Measurements from ENCODE around the gene RENBP.
"Not testable (repeated sequence)": the region's sequence is repeated elsewhere in the genome, so short reads cannot be mapped to it uniquely, and the experiment has no call there.

The RENBP gene

GRCh38 chrX:153944140-153944799 is at the start of gene RENBP:
Gene RENBP, minus strand, starts transcription at chrX:153944643. Its CDS starts 33 bp downstream, at chrX:153944610.
- peak; percentile 33 for DNase-seq (ENCODE audit: low spot score)

DNA sequence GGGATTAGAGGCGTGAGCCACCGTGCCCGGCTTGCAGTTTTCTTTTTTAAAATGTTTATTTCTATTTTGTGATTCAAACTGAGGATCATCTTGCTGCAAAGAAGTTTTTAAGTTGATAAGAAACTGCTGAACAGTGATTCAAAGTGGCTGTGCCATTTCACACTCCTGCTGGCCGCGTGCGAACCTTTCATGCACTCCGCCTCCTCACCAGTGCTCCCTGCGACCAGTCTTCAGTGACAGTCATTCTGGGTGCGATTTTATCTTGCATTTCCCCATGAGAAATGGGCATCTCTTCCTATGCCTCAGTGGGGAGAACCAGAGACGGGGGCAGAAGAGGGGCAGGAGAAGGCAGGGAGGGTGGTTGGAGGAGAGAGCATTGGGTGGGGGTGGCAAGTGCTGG is 49.5 kb upstream of the RENBP start:
- DNase-seq (ENCODE audit: low spot score) = no peak

- DNase-seq (ENCODE audit: low spot score) = no peak
These were observed 48.6 kb upstream of the RENBP start for GRCh38 chrX:153993079-153993478.

GRCh38 chrX:153992180-153992579 is 47.7 kb upstream of the RENBP start:
- DNase-seq (ENCODE audit: low spot score) = no peak

DNA sequence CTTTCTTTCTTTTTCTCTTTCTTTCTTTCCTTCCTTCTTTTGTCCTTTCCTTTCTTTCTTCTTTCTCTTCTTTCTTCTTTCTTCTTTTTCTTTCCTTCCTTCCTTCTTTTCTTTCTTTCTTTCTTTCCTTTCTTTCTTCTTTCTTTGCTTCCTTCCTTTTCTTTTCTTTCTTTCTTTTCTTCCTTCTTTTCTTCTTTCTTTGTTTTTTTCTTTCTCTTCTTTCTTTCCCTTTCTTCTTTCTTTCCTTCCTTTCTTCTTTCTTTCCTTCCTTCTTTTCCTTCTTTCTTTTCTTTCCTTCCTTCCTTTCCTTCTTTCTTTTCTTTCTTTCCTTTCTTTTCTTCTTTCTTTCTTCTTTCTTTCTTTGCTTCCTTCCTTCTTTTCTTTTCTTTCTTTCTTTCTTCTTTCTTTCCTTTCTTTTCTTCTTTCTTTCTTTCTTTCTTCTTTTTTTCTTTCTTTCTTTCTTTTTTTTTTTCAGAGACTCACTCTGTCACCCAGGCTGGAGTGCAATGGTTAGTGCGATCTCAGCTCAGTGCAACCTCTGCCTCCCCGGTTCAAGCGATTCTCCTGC is 46.7 kb upstream of the RENBP start:
- no peak for DNase-seq (ENCODE audit: low spot score)

DNA sequence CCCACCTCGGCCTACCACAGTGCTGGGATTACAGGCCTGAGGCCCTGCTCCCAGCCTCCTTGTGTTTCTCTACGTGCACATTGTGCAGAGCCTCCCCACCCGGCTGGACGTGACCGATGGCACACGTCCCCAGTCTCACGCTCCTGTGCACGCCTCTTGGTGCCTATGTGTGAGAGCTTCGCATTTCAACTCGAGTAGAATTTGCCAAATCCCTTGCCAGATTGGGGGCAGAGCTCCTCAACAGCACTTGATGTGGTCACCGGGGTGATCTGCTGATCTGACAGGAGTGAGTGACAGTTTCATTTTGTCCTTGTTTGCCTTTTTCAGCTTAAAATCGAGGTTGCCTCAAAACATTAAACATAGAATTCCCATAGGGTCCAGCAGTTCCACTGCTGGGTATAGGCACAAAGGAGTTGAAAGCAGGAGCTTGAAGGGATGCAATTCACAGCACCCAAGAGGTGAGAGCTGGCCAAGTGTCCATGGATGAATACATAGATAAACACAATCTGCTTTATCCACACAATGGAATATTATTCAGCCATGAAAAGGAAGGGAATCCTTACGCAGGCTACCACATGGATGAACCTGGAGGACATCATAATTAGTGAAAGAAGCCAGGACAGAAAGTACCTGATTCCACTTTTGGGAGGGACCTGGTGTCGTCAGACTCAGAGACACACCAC is 45.7 kb upstream of the RENBP start:
- DNase-seq (ENCODE audit: low spot score) = no peak

GRCh38 chrX:153988493-153988892 is 44.0 kb upstream of the RENBP start:
- no peak for DNase-seq (ENCODE audit: low spot score)

- no peak for DNase-seq (ENCODE audit: low spot score)
These were observed 40.1 kb upstream of the RENBP start for GRCh38 chrX:153984351-153985178.

DNA sequence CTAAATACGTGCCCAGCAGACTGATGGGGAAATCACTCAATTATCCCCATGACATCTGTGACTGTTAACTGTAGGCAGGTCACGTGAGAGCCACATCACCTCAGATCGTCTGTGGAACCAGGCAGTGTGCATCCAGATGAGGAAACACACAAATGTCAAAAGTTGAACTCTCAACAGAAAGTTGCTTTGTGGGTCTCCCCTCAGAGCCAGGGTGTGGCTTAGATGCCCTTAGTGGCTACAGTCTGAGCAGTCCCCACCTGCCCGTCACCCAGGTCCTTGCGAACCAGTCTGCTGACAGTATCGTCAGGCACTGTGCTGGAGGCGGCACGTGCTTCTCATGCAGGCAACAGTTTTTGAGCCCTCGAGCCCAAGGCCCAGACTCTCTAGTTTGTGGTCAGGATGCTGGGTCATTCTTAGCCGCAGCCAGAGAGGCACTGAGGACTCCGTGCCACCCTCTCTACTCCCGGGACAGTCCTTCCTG is 38.9 kb upstream of the RENBP start:
- DNase-seq (ENCODE audit: low spot score) = no peak

GRCh38 chrX:153981771-153982533 is 37.5 kb upstream of the RENBP start:
- DNase-seq (ENCODE audit: low spot score) = peak; percentile 62

- DNase-seq (ENCODE audit: low spot score) = no peak
These were observed 36.8 kb upstream of the RENBP start for GRCh38 chrX:153981231-153981630.

- not testable (repeated sequence) for DNase-seq (ENCODE audit: low spot score)
These were observed 36.0 kb upstream of the RENBP start for GRCh38 chrX:153980394-153980793.

- no peak for DNase-seq (ENCODE audit: low spot score)
These were observed 30.4 kb upstream of the RENBP start for GRCh38 chrX:153974726-153975286.

GRCh38 chrX:153974003-153974725 is 29.7 kb upstream of the RENBP start:
- DNase-seq (ENCODE audit: low spot score) = no peak

- DNase-seq (ENCODE audit: low spot score) = no peak
These were observed 28.9 kb upstream of the RENBP start for GRCh38 chrX:153973127-153974002.

- DNase-seq (ENCODE audit: low spot score) = peak; percentile 88
These were observed 28.1 kb upstream of the RENBP start, which contains the start of gene TMEM187 for GRCh38 chrX:153972368-153973126. Gene TMEM187, plus strand, starts transcription at chrX:153972754. Its CDS starts 9,309 bp downstream, at chrX:153982063.

GRCh38 chrX:153971450-153972367 is 27.3 kb upstream of the RENBP start, which contains the start of gene HCFC1:
Gene HCFC1, minus strand, starts transcription at chrX:153971818. Its CDS starts 978 bp downstream, at chrX:153970840.
- DNase-seq (ENCODE audit: low spot score) = peak; percentile 92

DNA sequence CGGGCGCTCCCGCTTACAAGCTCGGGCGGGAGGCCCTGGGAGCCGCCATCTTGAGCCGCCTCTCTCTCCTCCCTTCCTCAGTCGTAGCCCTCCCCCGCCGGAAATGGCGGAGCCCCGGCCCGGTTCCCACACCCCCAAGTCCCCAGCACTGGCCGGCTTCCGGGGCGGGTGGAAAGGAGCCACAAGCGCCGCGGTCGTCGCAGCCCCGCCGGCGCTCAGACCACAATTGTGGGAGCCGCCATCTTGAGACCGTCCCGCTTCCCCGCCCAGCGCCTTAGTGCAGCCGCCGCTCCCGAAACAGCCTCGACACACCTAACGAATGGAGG is 26.6 kb upstream of the RENBP start:
- DNase-seq (ENCODE audit: low spot score) = peak; percentile 87

All from CD4-positive, alpha-beta T cell treated with Interleukin-15 for 4 hours (primary cell).